K562 (cell line): ENCODE measurements around the gene GNAT2. TPM values are rescaled to one million over a fixed set of nuclear protein-coding genes. Genes with fewer than 3 reads are reported as not detected.

ENCODE experiments used
- ATAC-seq: fragments of 200-7000 bp; cut with Tn5 transposase; 3 replicates; pipeline ENCODE4 v1.9.1; 2020; ENCODE audit warnings: moderate library complexity
- BruUV-seq: library from RNA; stranded (reverse); fragments of 400-500 nt; replicated peaks from 2 replicates; lab custom pipeline; 2021; lab: Mats Ljungman, UMichigan
- CTCF ChIA-PET: fragments of 300-600 bp; formaldehyde crosslinking; extraction: SDS; loops from one replicate; lab custom pipeline; 2021; ENCODE audit warnings: low intra/inter-chr PET ratio; lab: Yijun Ruan, JAX
- POLR2A ChIA-PET: fragments of 300-600, 350-650 bp; sonication (Branson Sonifier 250); formaldehyde crosslinking; extraction: SDS; loops from one replicate; lab custom pipeline; 2021; ENCODE audit warnings: antibody characterized with exemption, inconsistent platforms; lab: Yijun Ruan, JAX
- DNase-seq, 4 experiments: peaks; one replicate each; pipeline versions ENCODE4 v3.0.0 to v3.0.0-alpha.2; 2011 to 2018; ENCODE audit warnings: low spot score in 3 of 4, mixed read lengths in 3 of 4; ENCODE audit errors: extremely low read depth in 1 of 4
- FAIRE-seq: peaks from 2 replicates; lab custom pipeline; 2011; peaks lifted over from hg19 to GRCh38; lab: Jason Lieb, UNC
- H2AFZ ChIP-seq: 2 replicates; pipeline ENCODE4 v1.6.0; 2011; ENCODE audit warnings: low read depth, low read length, control low read depth, inconsistent platforms
- H3K27ac ChIP-seq: fragments of 200-600 bp; 3 replicates; pipeline ENCODE4 v1.8.0; 2011; ENCODE audit warnings: low read depth, mild to moderate bottlenecking, control low read depth, inconsistent platforms, low read length, moderate library complexity, mixed read lengths; ENCODE audit errors: extremely low read depth
- H3K27me3 ChIP-seq, 2 experiments: fragments of 300-600 bp in 1 of 2; 2 replicates in 1 of 2; 3 replicates in 1 of 2; pipeline versions ENCODE4 v1.6.0 to v1.8.0; 2011; ENCODE audit warnings: inconsistent platforms in 2 of 2, low read length in 2 of 2, mild to moderate bottlenecking in 1 of 2, mixed read lengths in 1 of 2, moderate library complexity in 1 of 2; ENCODE audit not compliant: control insufficient read depth in 2 of 2, insufficient read depth in 2 of 2
- H3K36me3 ChIP-seq: fragments of 300-600 bp; 3 replicates; pipeline ENCODE4 v1.8.0; 2011; ENCODE audit warnings: mild to moderate bottlenecking, low read length, inconsistent platforms; ENCODE audit not compliant: control insufficient read depth, insufficient read depth
- H3K4me1 ChIP-seq, 2 experiments: fragments of 200-600 bp in 1 of 2; replicated peaks in 1 of 2; 2 replicates in 1 of 2; 3 replicates in 1 of 2; pipeline versions ENCODE4 v1.5.1 to v1.8.0; 2011; ENCODE audit warnings: inconsistent platforms in 2 of 2, low read length in 2 of 2, mild to moderate bottlenecking in 1 of 2, mixed read lengths in 1 of 2, moderate library complexity in 1 of 2; ENCODE audit not compliant: control insufficient read depth in 2 of 2, insufficient read depth in 2 of 2
- H3K4me2 ChIP-seq: 2 replicates; pipeline ENCODE4 v1.6.1; 2011; ENCODE audit warnings: low read length, control low read depth, inconsistent platforms, mixed read lengths; ENCODE audit not compliant: insufficient read depth
- H3K4me3 ChIP-seq: fragments of 200-600 bp; sonication (generic), shearing (Covaris generic); 2 replicates; pipeline ENCODE4 v1.5.1; 2016; ENCODE audit warnings: control low read depth, inconsistent platforms
- H3K79me2 ChIP-seq: fragments of 200-600 bp; 3 replicates; pipeline ENCODE4 v1.8.0; 2011; ENCODE audit warnings: low read length, inconsistent platforms; ENCODE audit not compliant: control insufficient read depth, insufficient read depth
- H3K9ac ChIP-seq, 2 experiments: 2 replicates each; pipeline versions ENCODE4 v1.6.0 to v1.6.1; 2011; ENCODE audit warnings: low read depth in 2 of 2, low read length in 2 of 2, control low read depth in 1 of 2, inconsistent platforms in 1 of 2, mild to moderate bottlenecking in 1 of 2, mixed read lengths in 1 of 2; ENCODE audit not compliant: insufficient read depth in 1 of 2
- H3K9me1 ChIP-seq: one replicate; pipeline ENCODE4 v1.6.0; 2011; ENCODE audit warnings: inconsistent platforms, mild to moderate bottlenecking, low read length, moderate library complexity; ENCODE audit not compliant: control insufficient read depth, insufficient read depth
- H3K9me3 ChIP-seq: replicated peaks from 2 replicates; pipeline ENCODE4 v1.5.1; 2011; ENCODE audit warnings: low read depth, low read length, inconsistent platforms; ENCODE audit not compliant: control insufficient read depth, insufficient read depth
- H4K20me1 ChIP-seq: replicated peaks from 2 replicates; pipeline ENCODE4 v1.6.1; 2011; ENCODE audit warnings: low read length, inconsistent platforms, mixed read lengths; ENCODE audit not compliant: control insufficient read depth, insufficient read depth
- CBX2 ChIP-seq: fragments of 200-600 bp; sonication (generic); IDR thresholded peaks from one replicate; pipeline ENCODE4 v1.6.1; 2012; ENCODE audit warnings: mild to moderate bottlenecking, low read length, inconsistent platforms; ENCODE audit not compliant: insufficient read depth, poor library complexity, severe bottlenecking
- FOSL1 ChIP-seq: fragments of 200-800 bp; sonication (Bioruptor generic); conservative IDR thresholded peaks from 2 replicates; pipeline ENCODE4 v1.6.1; 2016; ENCODE audit warnings: missing genetic modification characterization, missing compliant biosample characterization
- NRF1 ChIP-seq, 2 experiments: fragments of 450-650 bp; IDR thresholded peaks in 1 of 2; conservative IDR thresholded peaks in 1 of 2; 2 replicates each; pipeline ENCODE4 v1.6.1; 2014; ENCODE audit warnings: mild to moderate bottlenecking in 2 of 2
- SIRT6 ChIP-seq: IDR thresholded peaks from one replicate; pipeline ENCODE4 v1.6.1; 2012; ENCODE audit warnings: low read depth, mild to moderate bottlenecking, control low read depth, inconsistent platforms, low read length, moderate library complexity
- SMARCA5 ChIP-seq: fragments of 450-650 bp; IDR thresholded peaks from 2 replicates; pipeline ENCODE4 v1.6.1; 2016
- ZNF263 ChIP-seq: sonication (generic); formaldehyde crosslinking; IDR thresholded peaks from 2 replicates; pipeline ENCODE4 v1.8.0; 2022; ENCODE audit warnings: mild to moderate bottlenecking, missing genetic modification reagents, borderline replicate concordance
- WGBS: fragments of 100-300 bp; shearing (Covaris generic); methylation state at CpG from one replicate; pipeline ENCODE4 v1.1.6; 2016; ENCODE audit warnings: low coverage, mixed read lengths; ENCODE audit not compliant: insufficient coverage; ENCODE audit errors: missing lambda C conversion rate; 5-methylcytosine and 5-hydroxymethylcytosine counted together
- in situ Hi-C: fragments of 300-500 bp; cut with MboI; formaldehyde crosslinking; loops from 4 replicates; pipeline ENCODE4 v1.15.0; 2018; ENCODE audit warnings: inconsistent platforms, mixed read lengths
- intact Hi-C: fragments of 100-400 bp; cut with micrococcal nuclease; formaldehyde crosslinking; loops from 2 replicates; pipeline ENCODE4 v1.14.2; 2022
- polyA plus RNA-seq, 8 experiments: library from polyadenylated mRNA; depleted of rRNA in 4 of 8; stranded (reverse) in 5 of 8; unstranded in 3 of 8; fragments of >200 nt; fragmentation: Nextera tagmentation in 2 of 8; fragmentation: Illumina TruSeq in 1 of 8; extraction: Ambion mirVana in 2 of 8; extraction: Trizol in 1 of 8; gene quantifications; 2 replicates each; pipeline versions ENCODE4 v1.2.1 to v1.2.3, GENCODE V29; 2011 to 2014; ENCODE audit warnings: inconsistent platforms in 1 of 8, missing spikeins in 1 of 8
- total RNA-seq, 7 experiments: library from RNA; depleted of rRNA in 6 of 7; stranded (reverse); fragments of >200 nt in 6 of 7; fragmentation: Illumina TruSeq in 2 of 7; extraction: Trizol in 2 of 7; gene quantifications; 2 replicates each; pipeline versions ENCODE4 v1.2.1 to v1.2.3, GENCODE V29; 2011 to 2021; ENCODE audit warnings: low replicate concordance in 1 of 7
- TF ChIP-seq, protein P1 (sequence below), 3 experiments: fragments of 200-800 bp in 1 of 3; sonication (Bioruptor generic) in 1 of 3; sonication (generic) in 1 of 3; formaldehyde crosslinking in 1 of 3; IDR thresholded peaks; 2 replicates each; pipeline versions ENCODE4 v1.6.1 to v1.8.0; 2016 to 2022; ENCODE audit warnings: mild to moderate bottlenecking in 2 of 3, missing compliant biosample characterization in 2 of 3, missing genetic modification characterization in 2 of 3, missing genetic modification reagents in 1 of 3

GNAT2 gene
- total and polyA plus RNA-seq, 9 of the 15 experiments (the other 6 are each of a cell fraction or from before 2014, with no cell fraction given): 0.06 to 0.52 (median 0.24) TPM; not detected in 1

GRCh38 chr1:109589177-109589576, 30.2 kb downstream of the GNAT2 start:
- POLR2A ChIA-PET: no interaction called here
- FAIRE-seq: no peak
- DNase-seq: no peak
- TF ChIP-seq ZNF263 (CRISPR knock-in tag) (no peak), CBX2 (no peak), FOSL1 (tag) (no peak), NRF1 (conservative IDR thresholded peaks at IDR 0.05 in 1 of 2, IDR thresholded peaks at IDR 0.05 in 1 of 2) (no peak), SIRT6 (no peak), SMARCA5 (no peak)
- TF ChIP-seq, protein P1, sequence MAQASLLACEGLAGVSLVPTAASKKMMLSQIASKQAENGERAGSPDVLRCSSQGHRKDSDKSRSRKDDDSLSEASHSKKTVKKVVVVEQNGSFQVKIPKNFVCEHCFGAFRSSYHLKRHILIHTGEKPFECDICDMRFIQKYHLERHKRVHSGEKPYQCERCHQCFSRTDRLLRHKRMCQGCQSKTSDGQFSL (CRISPR knock-in tag; IDR thresholded peaks at IDR 0.05): no peak
- TF ChIP-seq, protein P1 (tag; IDR thresholded peaks at IDR 0.05): no peak
- Histone ChIP-seq H3K27ac (no peak overlapping the region), H3K79me2 (no peaks in the 10 kb centered on the region), H3K27me3 (no peaks in the 10 kb centered on the region), H2AFZ (no peak overlapping the region), H3K9ac (no peak overlapping the region), H3K4me2 (no peak overlapping the region), H3K4me1 (no peaks in the 10 kb centered on the region), H3K36me3 (peaks cover 92% of the 10 kb centered on the region), H4K20me1 (no peaks in the 10 kb centered on the region), H3K4me3 (no peak overlapping the region), H3K9me1 (no peaks in the 10 kb centered on the region), H3K9me3 (no peaks in the 10 kb centered on the region)
- in situ Hi-C loops: no loop called here
- 60% methylated on average over 3 of the region's 3 CpGs for WGBS
- no peak for ATAC-seq
- intact Hi-C loops: no loop called here
- BruUV-seq: no TSS peak
- CTCF ChIA-PET: no interaction called here
